GM23338 (cell line): ENCODE measurements around the gene LRCH3. TPM values are rescaled to one million over a fixed set of nuclear protein-coding genes. Genes with fewer than 3 reads are reported as not detected.

ENCODE experiments used
- ATAC-seq: fragments of 200-7000 bp; cut with Tn5 transposase; 3 replicates; pipeline ENCODE4 v1.9.1; 2020
- DNase-seq: peaks from one replicate; pipeline ENCODE4 v3.0.0-alpha.2; 2015; ENCODE audit warnings: low spot score
- H2AFZ ChIP-seq: fragments of 200-600 bp; sonication (generic); 2 replicates; pipeline ENCODE4 v1.8.0; 2016; ENCODE audit warnings: antibody characterized with exemption, mild to moderate bottlenecking, moderate library complexity
- H3F3A ChIP-seq: fragments of 200-600 bp; sonication (generic); replicated peaks from 2 replicates; pipeline ENCODE4 v1.8.0; 2017; ENCODE audit warnings: antibody characterized with exemption, mixed run types, low read depth
- H3K27ac ChIP-seq: fragments of 200-600 bp; sonication (generic); 2 replicates; pipeline ENCODE4 v1.6.1; 2016; ENCODE audit warnings: low read depth
- H3K27me3 ChIP-seq: fragments of 200-600 bp; sonication (generic); 2 replicates; pipeline ENCODE4 v1.8.0; 2016; ENCODE audit warnings: mild to moderate bottlenecking, mixed run types, moderate library complexity; ENCODE audit not compliant: insufficient read depth
- H3K36me3 ChIP-seq: fragments of 200-600 bp; sonication (generic); 2 replicates; pipeline ENCODE4 v1.8.0; 2016; ENCODE audit warnings: mild to moderate bottlenecking; ENCODE audit not compliant: insufficient read depth
- H3K4me1 ChIP-seq: fragments of 200-600 bp; sonication (generic); 2 replicates; pipeline ENCODE4 v1.8.0; 2016; ENCODE audit warnings: mild to moderate bottlenecking, moderate library complexity; ENCODE audit not compliant: insufficient read depth
- H3K4me2 ChIP-seq: fragments of 200-600 bp; sonication (generic); 2 replicates; pipeline ENCODE4 v1.7.1; 2017; ENCODE audit warnings: mixed run types
- H3K4me3 ChIP-seq: fragments of 200-600 bp; sonication (generic); 2 replicates; pipeline ENCODE4 v1.6.1; 2016; ENCODE audit warnings: mixed run types
- H3K79me2 ChIP-seq: fragments of 200-600 bp; sonication (generic); replicated peaks from 2 replicates; pipeline ENCODE4 v1.8.0; 2017; ENCODE audit warnings: mild to moderate bottlenecking; ENCODE audit not compliant: insufficient read depth
- H3K9me2 ChIP-seq: fragments of 200-600 bp; sonication (generic); 2 replicates; pipeline ENCODE4 v1.8.0; 2017; ENCODE audit not compliant: insufficient read depth
- H4K20me1 ChIP-seq: fragments of 200-600 bp; sonication (generic); replicated peaks from 2 replicates; pipeline ENCODE4 v1.8.0; 2017; ENCODE audit warnings: mild to moderate bottlenecking; ENCODE audit not compliant: insufficient read depth
- H3K27ac Mint-ChIP-seq: 2 replicates; pipeline ENCODE4 v1.8.0; 2020; ENCODE audit warnings: inconsistent platforms, mild to moderate bottlenecking, moderate library complexity, mixed read lengths
- H3K27me3 Mint-ChIP-seq: 3 replicates; pipeline ENCODE4 v1.8.0; 2022; ENCODE audit warnings: low read depth, mild to moderate bottlenecking, moderate library complexity, mixed read lengths, inconsistent platforms; ENCODE audit not compliant: insufficient read depth, poor library complexity
- H3K36me3 Mint-ChIP-seq: 3 replicates; pipeline ENCODE4 v1.8.0; 2021; ENCODE audit warnings: low read depth, mild to moderate bottlenecking, inconsistent platforms, moderate library complexity, mixed read lengths
- H3K4me1 Mint-ChIP-seq: 3 replicates; pipeline ENCODE4 v1.8.0; 2020; ENCODE audit warnings: mild to moderate bottlenecking, inconsistent platforms, mixed read lengths
- H3K4me3 Mint-ChIP-seq: 3 replicates; pipeline ENCODE4 v1.8.0; 2021; ENCODE audit warnings: moderate library complexity, mild to moderate bottlenecking, inconsistent platforms, mixed read lengths
- H3K9me3 Mint-ChIP-seq: 3 replicates; pipeline ENCODE4 v1.8.0; 2020; ENCODE audit warnings: moderate library complexity, mild to moderate bottlenecking, inconsistent platforms, mixed read lengths
- CREB1 ChIP-seq: fragments of 250-450 bp; sonication (Bioruptor Pico); IDR thresholded peaks from 2 replicates; pipeline ENCODE4 v1.5.0; 2020; ENCODE audit warnings: low read depth, mild to moderate bottlenecking, moderate library complexity
- EZH2 ChIP-seq: fragments of 200-600 bp; sonication (generic); IDR thresholded peaks from one replicate; pipeline ENCODE4 v1.8.0; 2017; ENCODE audit warnings: antibody characterized with exemption, mild to moderate bottlenecking, low read depth; ENCODE audit not compliant: unreplicated experiment
- EZH2phosphoT487 ChIP-seq: fragments of 200-600 bp; sonication (generic); IDR thresholded peaks from one replicate; pipeline ENCODE4 v1.8.1; 2018; ENCODE audit warnings: antibody characterized with exemption; ENCODE audit not compliant: unreplicated experiment
- JUNB ChIP-seq: IDR thresholded peaks from one replicate; pipeline ENCODE4 v1.6.1; 2016; ENCODE audit warnings: antibody characterized with exemption; ENCODE audit not compliant: unreplicated experiment
- NANOG ChIP-seq: IDR thresholded peaks from 2 replicates; pipeline ENCODE4 v1.6.1; 2016; ENCODE audit warnings: antibody characterized with exemption, borderline replicate concordance
- POLR2AphosphoS5 ChIP-seq: IDR thresholded peaks from 2 replicates; pipeline ENCODE4 v1.6.1; 2016; ENCODE audit warnings: antibody characterized with exemption, low read depth
- polyA plus RNA-seq: library from polyadenylated mRNA; unstranded; fragments of >200 nt; fragmentation: Nextera tagmentation; extraction: Ambion mirVana; gene quantifications from 2 replicates; pipeline ENCODE4 v1.2.1, GENCODE V29; 2016
- total RNA-seq: library from RNA; depleted of rRNA; stranded (reverse); fragments of >200 nt; shearing (Covaris generic); gene quantifications from 2 replicates; pipeline ENCODE4 v1.2.3, GENCODE V29; 2014
- TF ChIP-seq, protein P1 (sequence below): fragments of 250-450 bp; sonication (Bioruptor Pico); IDR thresholded peaks from 2 replicates; pipeline ENCODE4 v1.5.0; 2020; ENCODE audit warnings: mild to moderate bottlenecking, moderate library complexity
- TF ChIP-seq, protein P2 (sequence below): IDR thresholded peaks from 2 replicates; pipeline ENCODE4 v1.6.1; 2016; ENCODE audit warnings: antibody characterized with exemption

Gene LRCH3
- total and polyA plus RNA-seq, 2 experiments from 2014 or later, result 22.9 to 60.0 TPM

DNA sequence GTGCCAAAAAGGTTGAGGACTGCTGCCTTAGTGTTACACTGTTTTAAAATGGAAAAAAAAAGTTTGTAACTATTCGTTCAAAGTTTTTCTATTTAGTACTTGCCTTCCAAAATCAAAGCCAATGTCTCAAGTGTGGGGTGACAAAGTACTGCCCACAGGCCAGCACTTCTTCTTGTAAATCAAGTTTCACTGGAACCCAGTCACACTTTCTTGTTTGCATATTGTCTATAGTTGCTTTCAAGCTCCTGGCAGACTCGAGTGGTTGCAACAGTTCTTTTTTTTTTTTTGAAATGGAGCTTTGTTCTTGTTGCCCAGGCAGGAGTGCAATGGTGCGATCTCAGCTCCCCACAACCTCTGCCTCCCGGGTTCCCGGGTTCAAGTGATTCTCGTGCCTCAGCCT, 83.6 kb downstream of the LRCH3 start (continued):
- TF ChIP-seq, protein P1, sequence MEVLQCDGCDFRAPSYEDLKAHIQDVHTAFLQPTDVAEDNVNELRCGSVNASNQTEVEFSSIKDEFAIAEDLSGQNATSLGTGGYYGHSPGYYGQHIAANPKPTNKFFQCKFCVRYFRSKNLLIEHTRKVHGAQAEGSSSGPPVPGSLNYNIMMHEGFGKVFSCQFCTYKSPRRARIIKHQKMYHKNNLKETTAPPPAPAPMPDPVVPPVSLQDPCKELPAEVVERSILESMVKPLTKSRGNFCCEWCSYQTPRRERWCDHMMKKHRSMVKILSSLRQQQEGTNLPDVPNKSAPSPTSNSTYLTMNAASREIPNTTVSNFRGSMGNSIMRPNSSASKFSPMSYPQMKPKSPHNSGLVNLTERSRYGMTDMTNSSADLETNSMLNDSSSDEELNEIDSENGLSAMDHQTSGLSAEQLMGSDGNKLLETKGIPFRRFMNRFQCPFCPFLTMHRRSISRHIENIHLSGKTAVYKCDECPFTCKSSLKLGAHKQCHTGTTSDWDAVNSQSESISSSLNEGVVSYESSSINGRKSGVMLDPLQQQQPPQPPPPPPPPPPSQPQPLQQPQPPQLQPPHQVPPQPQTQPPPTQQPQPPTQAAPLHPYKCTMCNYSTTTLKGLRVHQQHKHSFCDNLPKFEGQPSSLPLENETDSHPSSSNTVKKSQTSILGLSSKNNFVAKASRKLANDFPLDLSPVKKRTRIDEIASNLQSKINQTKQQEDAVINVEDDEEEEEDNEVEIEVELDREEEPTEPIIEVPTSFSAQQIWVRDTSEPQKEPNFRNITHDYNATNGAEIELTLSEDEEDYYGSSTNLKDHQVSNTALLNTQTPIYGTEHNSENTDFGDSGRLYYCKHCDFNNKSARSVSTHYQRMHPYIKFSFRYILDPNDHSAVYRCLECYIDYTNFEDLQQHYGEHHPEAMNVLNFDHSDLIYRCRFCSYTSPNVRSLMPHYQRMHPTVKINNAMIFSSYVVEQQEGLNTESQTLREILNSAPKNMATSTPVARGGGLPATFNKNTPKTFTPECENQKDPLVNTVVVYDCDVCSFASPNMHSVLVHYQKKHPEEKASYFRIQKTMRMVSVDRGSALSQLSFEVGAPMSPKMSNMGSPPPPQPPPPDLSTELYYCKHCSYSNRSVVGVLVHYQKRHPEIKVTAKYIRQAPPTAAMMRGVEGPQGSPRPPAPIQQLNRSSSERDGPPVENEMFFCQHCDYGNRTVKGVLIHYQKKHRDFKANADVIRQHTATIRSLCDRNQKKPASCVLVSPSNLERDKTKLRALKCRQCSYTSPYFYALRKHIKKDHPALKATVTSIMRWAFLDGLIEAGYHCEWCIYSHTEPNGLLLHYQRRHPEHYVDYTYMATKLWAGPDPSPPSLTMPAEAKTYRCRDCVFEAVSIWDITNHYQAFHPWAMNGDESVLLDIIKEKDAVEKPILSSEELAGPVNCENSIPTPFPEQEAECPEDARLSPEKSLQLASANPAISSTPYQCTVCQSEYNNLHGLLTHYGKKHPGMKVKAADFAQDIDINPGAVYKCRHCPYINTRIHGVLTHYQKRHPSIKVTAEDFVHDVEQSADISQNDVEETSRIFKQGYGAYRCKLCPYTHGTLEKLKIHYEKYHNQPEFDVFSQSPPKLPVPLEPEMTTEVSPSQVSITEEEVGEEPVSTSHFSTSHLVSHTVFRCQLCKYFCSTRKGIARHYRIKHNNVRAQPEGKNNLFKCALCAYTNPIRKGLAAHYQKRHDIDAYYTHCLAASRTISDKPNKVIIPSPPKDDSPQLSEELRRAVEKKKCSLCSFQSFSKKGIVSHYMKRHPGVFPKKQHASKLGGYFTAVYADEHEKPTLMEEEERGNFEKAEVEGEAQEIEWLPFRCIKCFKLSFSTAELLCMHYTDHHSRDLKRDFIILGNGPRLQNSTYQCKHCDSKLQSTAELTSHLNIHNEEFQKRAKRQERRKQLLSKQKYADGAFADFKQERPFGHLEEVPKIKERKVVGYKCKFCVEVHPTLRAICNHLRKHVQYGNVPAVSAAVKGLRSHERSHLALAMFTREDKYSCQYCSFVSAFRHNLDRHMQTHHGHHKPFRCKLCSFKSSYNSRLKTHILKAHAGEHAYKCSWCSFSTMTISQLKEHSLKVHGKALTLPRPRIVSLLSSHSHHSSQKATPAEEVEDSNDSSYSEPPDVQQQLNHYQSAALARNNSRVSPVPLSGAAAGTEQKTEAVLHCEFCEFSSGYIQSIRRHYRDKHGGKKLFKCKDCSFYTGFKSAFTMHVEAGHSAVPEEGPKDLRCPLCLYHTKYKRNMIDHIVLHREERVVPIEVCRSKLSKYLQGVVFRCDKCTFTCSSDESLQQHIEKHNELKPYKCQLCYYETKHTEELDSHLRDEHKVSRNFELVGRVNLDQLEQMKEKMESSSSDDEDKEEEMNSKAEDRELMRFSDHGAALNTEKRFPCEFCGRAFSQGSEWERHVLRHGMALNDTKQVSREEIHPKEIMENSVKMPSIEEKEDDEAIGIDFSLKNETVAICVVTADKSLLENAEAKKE, result no peak
- no peak for TF ChIP-seq POLR2AphosphoS5

DNA sequence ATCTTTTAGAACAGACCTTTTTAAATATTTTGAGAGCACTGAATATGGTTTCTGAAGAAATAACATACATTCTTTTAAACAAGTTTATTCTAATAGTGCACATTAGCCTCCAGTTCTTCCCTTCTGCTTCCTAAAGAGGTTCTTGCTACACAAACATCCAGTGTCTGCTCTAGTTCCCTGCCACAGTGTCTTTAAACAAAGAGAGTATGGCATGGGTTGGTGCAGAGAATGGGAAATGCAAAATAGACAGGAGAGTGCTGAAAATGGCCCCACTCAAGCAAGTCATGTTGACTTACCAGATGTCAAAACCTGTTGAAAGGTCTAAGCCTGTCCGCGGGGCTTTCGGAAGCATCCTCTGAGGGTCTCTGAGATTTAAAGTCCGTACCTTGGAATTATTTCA, 86.8 kb downstream of the LRCH3 start:
- Mint-ChIP-seq H3K27ac (no peak overlapping the region), H3K36me3 (peaks cover 56% of the 10 kb centered on the region), H3K4me3 (no peak overlapping the region), H3K9me3 (peaks cover 19% of the 10 kb centered on the region), H3K27me3 (peaks cover 11% of the 10 kb centered on the region), H3K4me1 (peaks cover 31% of the 10 kb centered on the region)
- H4K20me1 ChIP-seq, result no peaks in the 10 kb centered on the region
- H3K4me1 ChIP-seq, result peaks cover 33% of the 10 kb centered on the region
- no peak overlapping the region for H3K4me3 ChIP-seq
- H3K36me3 ChIP-seq, result peaks cover 16% of the 10 kb centered on the region
- no peaks in the 10 kb centered on the region for H3K27me3 ChIP-seq
- H3K27ac ChIP-seq, result no peak overlapping the region
- H3K79me2 ChIP-seq, result no peaks in the 10 kb centered on the region
- ATAC-seq (no peak), DNase-seq (no peak)
- H3K9me2 ChIP-seq, result no peaks in the 10 kb centered on the region
- no peak overlapping the region for H3K4me2 ChIP-seq
- peaks cover 2% of the 10 kb centered on the region; the same call in 1 of the 2 replicates for H3F3A ChIP-seq
- H2AFZ ChIP-seq, result no peak overlapping the region
- no peak for TF ChIP-seq EZH2
- TF ChIP-seq EZH2phosphoT487, result no peak
- no peak for TF ChIP-seq POLR2AphosphoS5
- TF ChIP-seq JUNB, result no peak
- no peak for TF ChIP-seq NANOG
- TF ChIP-seq, protein P2, sequence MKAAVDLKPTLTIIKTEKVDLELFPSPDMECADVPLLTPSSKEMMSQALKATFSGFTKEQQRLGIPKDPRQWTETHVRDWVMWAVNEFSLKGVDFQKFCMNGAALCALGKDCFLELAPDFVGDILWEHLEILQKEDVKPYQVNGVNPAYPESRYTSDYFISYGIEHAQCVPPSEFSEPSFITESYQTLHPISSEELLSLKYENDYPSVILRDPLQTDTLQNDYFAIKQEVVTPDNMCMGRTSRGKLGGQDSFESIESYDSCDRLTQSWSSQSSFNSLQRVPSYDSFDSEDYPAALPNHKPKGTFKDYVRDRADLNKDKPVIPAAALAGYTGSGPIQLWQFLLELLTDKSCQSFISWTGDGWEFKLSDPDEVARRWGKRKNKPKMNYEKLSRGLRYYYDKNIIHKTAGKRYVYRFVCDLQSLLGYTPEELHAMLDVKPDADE, result no peak
- TF ChIP-seq, protein P1, result no peak
- TF ChIP-seq CREB1, result no peak
